GM18502 (cell line): ENCODE data around the gene MYH4.

ENCODE experiments used
- ATAC-seq: cut with Tn5 transposase; IDR thresholded peaks from one replicate; pipeline ENCODE4 v1.9.1; 2021; ENCODE audit warnings: mild to moderate bottlenecking; ENCODE audit not compliant: unreplicated experiment, poor library complexity

MYH4 gene

GRCh38 chr17:10469459-10469858 lies at the start of gene MYH4:
Gene MYH4 (minus strand): TSS chr17:10469559. CDS start chr17:10466745, 2,814 bp downstream.
- ATAC-seq, result no peak

GRCh38 chr17:10518271-10519037 lies 49.1 kb upstream of the MYH4 start, which contains the start of gene MYH1:
Gene MYH1 (minus strand): TSS chr17:10518542. CDS start chr17:10516642, 1,900 bp downstream.
- no peak for ATAC-seq

GRCh38 chr17:10516638-10517037 lies 47.3 kb upstream of the MYH4 start:
- no peak for ATAC-seq

- ATAC-seq, result no peak
Measured at GRCh38 chr17:10516065-10516464, 46.7 kb upstream of the MYH4 start.

- no peak for ATAC-seq
Measured at GRCh38 chr17:10513299-10514067, 44.1 kb upstream of the MYH4 start.

GRCh38 chr17:10512856-10513255 lies 43.5 kb upstream of the MYH4 start:
- ATAC-seq, result no peak

- ATAC-seq, result no peak
Measured at GRCh38 chr17:10499950-10500349, 30.6 kb upstream of the MYH4 start.

GRCh38 chr17:10492004-10492403 lies 22.6 kb upstream of the MYH4 start:
- no peak for ATAC-seq

- no peak for ATAC-seq
Measured at GRCh38 chr17:10482252-10482651, 12.9 kb upstream of the MYH4 start.

GRCh38 chr17:10477701-10478100 lies 8.3 kb upstream of the MYH4 start:
- no peak for ATAC-seq

GRCh38 chr17:10474536-10474935 lies 5.2 kb upstream of the MYH4 start:
- ATAC-seq, result no peak

GRCh38 chr17:10471858-10472257 lies 2.5 kb upstream of the MYH4 start:
- ATAC-seq, result no peak

GRCh38 chr17:10463402-10463801 lies 6.0 kb downstream of the MYH4 start:
- no peak for ATAC-seq

GRCh38 chr17:10460062-10460461 lies 9.3 kb downstream of the MYH4 start:
- no peak for ATAC-seq

GRCh38 chr17:10458701-10459100 lies 10.7 kb downstream of the MYH4 start:
- ATAC-seq, result no peak

- ATAC-seq, result no peak
Measured at GRCh38 chr17:10457952-10458351, 11.4 kb downstream of the MYH4 start.

GRCh38 chr17:10447026-10447931 lies 22.1 kb downstream of the MYH4 start:
- ATAC-seq, result no peak

GRCh38 chr17:10439816-10440215 lies 29.5 kb downstream of the MYH4 start:
- no peak for ATAC-seq

- ATAC-seq, result no peak
Measured at GRCh38 chr17:10435096-10435495, 34.3 kb downstream of the MYH4 start.

GRCh38 chr17:10429421-10430045 lies 39.8 kb downstream of the MYH4 start:
- ATAC-seq, result no peak
